PC-9 (cell line): ENCODE data around the gene TNPO2.
A peak's percentile ranks its signal among the peaks of the same experiment; 100 is the strongest.

Source experiments
- CTCF ChIP-seq: fragments of 200-600 bp; sonication (generic); conservative IDR thresholded peaks from 2 replicates; pipeline ENCODE4 v1.6.1; 2017; ENCODE audit warnings: mixed run types, antibody characterized with exemption, mild to moderate bottlenecking, moderate library complexity
- EZH2 ChIP-seq: fragments of 200-600 bp; sonication (generic); IDR thresholded peaks from 2 replicates; pipeline ENCODE4 v1.8.0; 2017; ENCODE audit warnings: antibody characterized with exemption, low read depth

GRCh38 chr19:12757544-12758274, 34.0 kb upstream of the TNPO2 start:
- TF ChIP-seq CTCF: peak; percentile 97
- TF ChIP-seq EZH2: no peak
